Erythroblast (primary cell): Measurements from ENCODE around the gene PSME3IP1.

ENCODE experiments used
- DNase-seq, 2 experiments: peaks; one replicate each; lab custom pipeline; 2025; lab: John Stamatoyannopoulos, UW
- GATA1 ChIP-seq: IDR thresholded peaks from 2 replicates; pipeline ENCODE4 v1.6.1; 2011; ENCODE audit warnings: low read depth, mild to moderate bottlenecking, control low read depth, low read length, moderate library complexity
- POLR2A ChIP-seq: IDR thresholded peaks from 2 replicates; pipeline ENCODE4 v1.6.1; 2011; ENCODE audit warnings: mild to moderate bottlenecking, low read length

PSME3IP1 gene

GRCh38 chr16:57166951-57167350 lies 18.9 kb downstream of the PSME3IP1 start:
- DNase-seq, result no peak
- TF ChIP-seq GATA1 (no peak), POLR2A (no peak)

- TF ChIP-seq POLR2A (no peak), GATA1 (no peak)
- DNase-seq, result no peak
Observed at GRCh38 chr16:57166451-57166850, 19.4 kb downstream of the PSME3IP1 start.

- TF ChIP-seq POLR2A (no peak), GATA1 (no peak)
- peak; percentile 28 to 70 for DNase-seq
Observed at GRCh38 chr16:57165938-57166337, 19.9 kb downstream of the PSME3IP1 start.

- TF ChIP-seq GATA1 (no peak), POLR2A (no peak)
- DNase-seq, result no peak
Observed at GRCh38 chr16:57165483-57165882, 20.4 kb downstream of the PSME3IP1 start.

GRCh38 chr16:57163842-57164241 lies 22.0 kb downstream of the PSME3IP1 start:
- DNase-seq, result no peak
- TF ChIP-seq POLR2A (no peak), GATA1 (no peak)

GRCh38 chr16:57159447-57159846 lies 26.4 kb downstream of the PSME3IP1 start:
- TF ChIP-seq POLR2A, result no peak
- no peak for TF ChIP-seq GATA1
- DNase-seq, result no peak

- TF ChIP-seq POLR2A (no peak), GATA1 (no peak)
- DNase-seq, result no peak
Observed at GRCh38 chr16:57157533-57157932, 28.3 kb downstream of the PSME3IP1 start.

GRCh38 chr16:57156351-57156703 lies 29.5 kb downstream of the PSME3IP1 start:
- DNase-seq, result no peak
- TF ChIP-seq POLR2A (no peak), GATA1 (no peak)

- TF ChIP-seq GATA1 (no peak), POLR2A (no peak)
- DNase-seq, result no peak
Observed at GRCh38 chr16:57155702-57156350, 30.0 kb downstream of the PSME3IP1 start.

- no peak for DNase-seq
Observed at GRCh38 chr16:57153841-57154240, 32.0 kb downstream of the PSME3IP1 start.

GRCh38 chr16:57152096-57153093 lies 33.4 kb downstream of the PSME3IP1 start:
- no peak for TF ChIP-seq POLR2A
- no peak for TF ChIP-seq GATA1

More at GRCh38 chr16:57153841-57154240, 32.0 kb downstream of the PSME3IP1 start:
- TF ChIP-seq POLR2A (no peak), GATA1 (no peak)

GRCh38 chr16:57151369-57151768 lies 34.5 kb downstream of the PSME3IP1 start:
- no peak for TF ChIP-seq GATA1
- TF ChIP-seq POLR2A, result no peak
- DNase-seq, result no peak

More at GRCh38 chr16:57152096-57153093, 33.4 kb downstream of the PSME3IP1 start:
- no peak for DNase-seq

GRCh38 chr16:57150682-57151330 lies 35.0 kb downstream of the PSME3IP1 start:
- no peak for DNase-seq
- TF ChIP-seq GATA1, result no peak
- no peak for TF ChIP-seq POLR2A

- no peak for DNase-seq
- TF ChIP-seq GATA1 (no peak), POLR2A (no peak)
Observed at GRCh38 chr16:57149391-57149790, 36.4 kb downstream of the PSME3IP1 start.
